IMR-90 (cell line): ENCODE measurements around the gene SPINT2. TPM values are rescaled to one million over a fixed set of nuclear protein-coding genes. Genes with fewer than 3 reads are reported as not detected.

ENCODE experiments used
- ATAC-seq: fragments of 200-7000 bp; cut with Tn5 transposase; 2 replicates; pipeline ENCODE4 v1.9.1; 2020; ENCODE audit warnings: low read depth, mild to moderate bottlenecking, moderate library complexity
- BruUV-seq: library from RNA; stranded (reverse); fragments of 400-500 nt; replicated peaks from 2 replicates; lab custom pipeline; 2021; lab: Mats Ljungman, UMichigan
- CTCF ChIA-PET: fragments of 300-600 bp; formaldehyde crosslinking; extraction: SDS; loops from one replicate; lab custom pipeline; 2021; ENCODE audit warnings: antibody characterized with exemption; lab: Yijun Ruan, JAX
- POLR2A ChIA-PET: fragments of 300-600 bp; sonication (Branson Sonifier 250); formaldehyde crosslinking; loops from one replicate; lab custom pipeline; 2022; ENCODE audit warnings: antibody characterized with exemption; ENCODE audit not compliant: unreplicated experiment; lab: Charles Lee
- DNase-seq: peaks from one replicate; pipeline ENCODE4 v3.0.0; 2013
- H2AFZ ChIP-seq: replicated peaks from 2 replicates; pipeline ENCODE3; 2013; ENCODE audit warnings: low read length, mild to moderate bottlenecking; ENCODE audit not compliant: poor library complexity
- H2AK5ac ChIP-seq: 2 replicates; pipeline ENCODE4 v1.6.1; 2013; ENCODE audit warnings: low read depth, low read length, inconsistent platforms
- H2AK9ac ChIP-seq: replicated peaks from 2 replicates; pipeline ENCODE3; 2013; ENCODE audit warnings: mild to moderate bottlenecking, low read depth, low read length, moderate library complexity; ENCODE audit not compliant: poor library complexity
- H2BK120ac ChIP-seq: 2 replicates; pipeline ENCODE4 v1.6.1; 2013; ENCODE audit warnings: low read depth, low read length, inconsistent platforms
- H2BK15ac ChIP-seq: 3 replicates; pipeline ENCODE4 v1.6.1; 2013; ENCODE audit warnings: low read depth, low read length, inconsistent platforms
- H2BK20ac ChIP-seq: 2 replicates; pipeline ENCODE4 v1.6.1; 2013; ENCODE audit warnings: low read depth, mild to moderate bottlenecking, inconsistent platforms, low read length, moderate library complexity
- H2BK5ac ChIP-seq: 2 replicates; pipeline ENCODE4 v1.6.1; 2013; ENCODE audit warnings: mild to moderate bottlenecking, low read depth, low read length, inconsistent platforms; ENCODE audit not compliant: poor library complexity, severe bottlenecking
- H3K14ac ChIP-seq: replicated peaks from 2 replicates; pipeline ENCODE4 v1.6.1; 2013; ENCODE audit warnings: low read depth, low read length, inconsistent platforms
- H3K18ac ChIP-seq: 2 replicates; pipeline ENCODE4 v1.6.1; 2013; ENCODE audit warnings: low read depth, low read length, control low read depth
- H3K23ac ChIP-seq: 2 replicates; pipeline ENCODE4 v1.6.1; 2013; ENCODE audit warnings: low read depth, low read length, inconsistent platforms
- H3K27ac ChIP-seq: 2 replicates; pipeline ENCODE4 v1.5.1; 2013; ENCODE audit warnings: mild to moderate bottlenecking, control low read depth, low read length; ENCODE audit not compliant: insufficient read depth
- H3K27me3 ChIP-seq: 2 replicates; pipeline ENCODE4 v1.6.1; 2013; ENCODE audit warnings: low read length; ENCODE audit not compliant: control insufficient read depth, insufficient read depth
- H3K36me3 ChIP-seq: 2 replicates; pipeline ENCODE4 v1.6.1; 2013; ENCODE audit warnings: low read length, mixed read lengths; ENCODE audit not compliant: control insufficient read depth, insufficient read depth
- H3K4ac ChIP-seq: 2 replicates; pipeline ENCODE4 v1.6.1; 2013; ENCODE audit warnings: low read depth, low read length, inconsistent platforms
- H3K4me1 ChIP-seq: 2 replicates; pipeline ENCODE4 v1.6.1; 2013; ENCODE audit warnings: low read length, mixed read lengths; ENCODE audit not compliant: control insufficient read depth, insufficient read depth
- H3K4me2 ChIP-seq: 2 replicates; pipeline ENCODE4 v1.6.1; 2013; ENCODE audit warnings: low read depth, mild to moderate bottlenecking, control low read depth, low read length, moderate library complexity
- H3K4me3 ChIP-seq: 2 replicates; pipeline ENCODE4 v1.5.1; 2013; ENCODE audit warnings: low read depth, mild to moderate bottlenecking, control low read depth, low read length, moderate library complexity; ENCODE audit not compliant: insufficient read depth
- H3K56ac ChIP-seq: 2 replicates; pipeline ENCODE4 v1.6.1; 2013; ENCODE audit warnings: low read length, inconsistent platforms; ENCODE audit not compliant: insufficient read depth; ENCODE audit errors: extremely low read depth
- H3K79me1 ChIP-seq, 2 experiments: 2 replicates each; pipeline ENCODE4 v1.6.1; 2013; ENCODE audit warnings: low read length in 2 of 2, inconsistent platforms in 1 of 2, low read depth in 1 of 2
- H3K9ac ChIP-seq: 2 replicates; pipeline ENCODE4 v1.6.1; 2013; ENCODE audit warnings: low read depth, low read length, control low read depth
- H3K9me1 ChIP-seq: 2 replicates; pipeline ENCODE4 v1.6.1; 2013; ENCODE audit warnings: low read length, inconsistent platforms; ENCODE audit not compliant: insufficient read depth
- H3K9me3 ChIP-seq: 2 replicates; pipeline ENCODE4 v1.6.1; 2013; ENCODE audit warnings: low read length; ENCODE audit not compliant: control insufficient read depth, insufficient read depth
- H4K20me1 ChIP-seq: 2 replicates; pipeline ENCODE4 v1.6.1; 2013; ENCODE audit warnings: low read length, inconsistent platforms; ENCODE audit not compliant: insufficient read depth
- H4K5ac ChIP-seq: 2 replicates; pipeline ENCODE4 v1.6.1; 2013; ENCODE audit warnings: mild to moderate bottlenecking, low read depth, low read length, control low read depth
- H4K8ac ChIP-seq, 2 experiments: 2 replicates each; pipeline ENCODE4 v1.6.1; 2013; ENCODE audit warnings: low read depth in 2 of 2, low read length in 2 of 2, control low read depth in 1 of 2, inconsistent platforms in 1 of 2
- H4K91ac ChIP-seq: 2 replicates; pipeline ENCODE4 v1.6.1; 2013; ENCODE audit warnings: low read depth, low read length, inconsistent platforms; ENCODE audit not compliant: insufficient read depth
- BHLHE40 ChIP-seq: fragments of 150-350 bp; IDR thresholded peaks from 2 replicates; pipeline ENCODE4 v1.6.1; 2016; ENCODE audit warnings: mild to moderate bottlenecking, low read depth, low read length
- CTCF ChIP-seq: conservative IDR thresholded peaks from 2 replicates; pipeline ENCODE4 v1.5.1; 2012; ENCODE audit warnings: mild to moderate bottlenecking, low read depth, low read length, improper control_type of control experiment
- POLR2A ChIP-seq: IDR thresholded peaks from 2 replicates; pipeline ENCODE4 v1.6.1; 2012; ENCODE audit warnings: mild to moderate bottlenecking, low read depth, low read length
- RCOR1 ChIP-seq: IDR thresholded peaks from 2 replicates; pipeline ENCODE4 v1.6.1; 2012; ENCODE audit warnings: mild to moderate bottlenecking, low read length, improper control_type of control experiment; ENCODE audit not compliant: insufficient replicate concordance
- WGBS, 2 experiments: methylation state at CpG; one replicate each; pipeline versions ENCODE4 v1.1.5 to v1.1.7; 2013; ENCODE audit warnings: missing lambda C conversion rate in 2 of 2; ENCODE audit not compliant: insufficient read length in 1 of 2; ENCODE audit errors: extremely low coverage in 2 of 2; 5-methylcytosine and 5-hydroxymethylcytosine counted together
- dilution Hi-C: fragments of 300-500 bp; cut with HindIII; formaldehyde crosslinking; loops from one replicate; pipeline ENCODE4 v1.14.3; 2018; ENCODE audit warnings: low sequenced_read_pairs; ENCODE audit not compliant: unreplicated experiment
- in situ Hi-C: fragments of 300-500 bp; cut with MboI; formaldehyde crosslinking; loops from 3 replicates; pipeline ENCODE4 v1.14.3; 2019; ENCODE audit warnings: low sequenced_read_pairs, inconsistent platforms, mixed read lengths
- intact Hi-C: fragments of 100-400 bp; cut with micrococcal nuclease; formaldehyde crosslinking; loops from 2 replicates; pipeline ENCODE4 v1.10.0; 2022
- polyA plus RNA-seq, 3 experiments: library from polyadenylated mRNA; depleted of rRNA; stranded (reverse); fragments of >200 nt; gene quantifications; 2 replicates each; pipeline ENCODE4 v1.2.3, GENCODE V29; 2012; ENCODE audit warnings: low replicate concordance in 1 of 3
- total RNA-seq: library from RNA; depleted of rRNA; stranded (reverse); fragments of >200 nt; gene quantifications from 2 replicates; pipeline ENCODE4 v1.2.3, GENCODE V29; 2012

Gene SPINT2
- total and polyA plus RNA-seq, 2 of the 4 experiments (the other 2 are of a cell fraction): 0.54 to 1.2 TPM

- Histone ChIP-seq H4K91ac (peak overlapping the region; percentile 32; the same call in 1 of the 2 replicates), H4K8ac (peak overlapping the region; percentile 83 to 98; a peak in 3 of 4 replicates), H3K18ac (peak overlapping the region; percentile 68; the same call in 1 of the 2 replicates), H3K4me3 (no peak overlapping the region), H3K9me1 (peaks cover 3% of the 10 kb centered on the region; the same call in 1 of the 2 replicates), H2BK5ac (peak overlapping the region; percentile 21), H3K27me3 (no peaks in the 10 kb centered on the region; the same call in 1 of the 2 replicates), H3K14ac (0 out of 2 replicates have a peak overlapping the region, but pooled peaks have one; percentile 14), H4K20me1 (no peaks in the 10 kb centered on the region), H2AFZ (peak overlapping the region; percentile 77), H3K23ac (no peak overlapping the region), H3K56ac (no peak overlapping the region), H2BK20ac (no peak overlapping the region; the same call in 1 of the 2 replicates), H4K5ac (peak overlapping the region; percentile 39), H3K27ac (peak overlapping the region; percentile 3; the same call in 1 of the 2 replicates), H2AK5ac (peak overlapping the region; percentile 76), H2BK120ac (peak overlapping the region; percentile 52), H3K9me3 (no peaks in the 10 kb centered on the region), H2BK15ac (peak overlapping the region; percentile 71; the same call in 2 of the 3 replicates), H3K4me1 (peaks cover 31% of the 10 kb centered on the region), H3K36me3 (no peaks in the 10 kb centered on the region), H3K4me2 (no peak overlapping the region; the same call in 1 of the 2 replicates), H3K4ac (peak overlapping the region; percentile 55), H3K9ac (peak overlapping the region; percentile 2; the same call in 1 of the 2 replicates), H3K79me1 (no peaks in the 10 kb centered on the region), H2AK9ac (peak overlapping the region; percentile 23)
- no CpG with 5 or more reads among the region's 21 CpGs for WGBS, 2 experiments
- peak; percentile 8; the same call in 1 of the 2 replicates for ATAC-seq
- TF ChIP-seq CTCF (no peak), RCOR1 (no peak), POLR2A (no peak), BHLHE40 (no peak)
- intact Hi-C loops (no loop called here), dilution Hi-C loops (no loop called here), in situ Hi-C loops (no loop called here)
- no TSS peak for BruUV-seq
- POLR2A ChIA-PET: no interaction called here
- no peak for DNase-seq
- CTCF ChIA-PET: no interaction called here
Measured at GRCh38 chr19:38252941-38253691, 11.3 kb upstream of the SPINT2 start.
